ENCODE measurements around the gene PGAM2. TPM values are rescaled to one million over a fixed set of nuclear protein-coding genes. Genes with fewer than 3 reads are reported as not detected.

PGAM2 gene
- total RNA-seq, 1 donor: not detected

- DNase-seq (ENCODE audit: low read depth): peak; percentile 32
- no peak overlapping the region for H3K4me3 ChIP-seq (ENCODE audit: low read depth, low read length)
- no peak for TF ChIP-seq CTCF (IDR thresholded peaks at IDR 0.05; ENCODE audit: insufficient read depth, low read length)
These were observed 33.0 kb upstream of the PGAM2 start for GRCh38 chr7:44098092-44099068.

GRCh38 chr7:44097064-44097932, 31.9 kb upstream of the PGAM2 start:
- DNase-seq (ENCODE audit: low read depth): no peak
- no peak for TF ChIP-seq CTCF (IDR thresholded peaks at IDR 0.05; ENCODE audit: insufficient read depth, low read length)
- H3K4me3 ChIP-seq (ENCODE audit: low read depth, low read length): no peak overlapping the region

- DNase-seq (ENCODE audit: low read depth): no peak
- no peak overlapping the region for H3K4me3 ChIP-seq (ENCODE audit: low read depth, low read length)
- TF ChIP-seq CTCF (IDR thresholded peaks at IDR 0.05; ENCODE audit: insufficient read depth, low read length): no peak
These were observed 31.0 kb upstream of the PGAM2 start for GRCh38 chr7:44096326-44096881.

- no peak for DNase-seq (ENCODE audit: low read depth)
- no peak for TF ChIP-seq CTCF (IDR thresholded peaks at IDR 0.05; ENCODE audit: insufficient read depth, low read length)
- H3K4me3 ChIP-seq (ENCODE audit: low read depth, low read length): no peak overlapping the region
These were observed 30.4 kb upstream of the PGAM2 start for GRCh38 chr7:44095781-44096180.

GRCh38 chr7:44094883-44095592, 29.7 kb upstream of the PGAM2 start:
- no peak for TF ChIP-seq CTCF (IDR thresholded peaks at IDR 0.05; ENCODE audit: insufficient read depth, low read length)
- peak; percentile 54 for DNase-seq (ENCODE audit: low read depth)

GRCh38 chr7:44094365-44094764, 29.0 kb upstream of the PGAM2 start:
- DNase-seq (ENCODE audit: low read depth): no peak
- no peak overlapping the region for H3K4me3 ChIP-seq (ENCODE audit: low read depth, low read length)
- no peak for TF ChIP-seq CTCF (IDR thresholded peaks at IDR 0.05; ENCODE audit: insufficient read depth, low read length)

More at GRCh38 chr7:44094883-44095592, 29.7 kb upstream of the PGAM2 start:
- H3K4me3 ChIP-seq (ENCODE audit: low read depth, low read length): no peak overlapping the region

Measured in fibroblast of the aortic adventitia (primary cell).